GM18517 (cell line): ENCODE results near the gene GNAT1.
"Not testable (repeated sequence)": the region's sequence is repeated elsewhere in the genome, so short reads cannot be mapped to it uniquely, and the experiment has no call there.

Source experiments
- ATAC-seq: cut with Tn5 transposase; IDR thresholded peaks from one replicate; pipeline ENCODE4 v1.9.1; 2021; ENCODE audit warnings: mild to moderate bottlenecking, moderate library complexity; ENCODE audit not compliant: unreplicated experiment

Gene GNAT1

GRCh38 chr3:50201573-50202315 lies 10.3 kb downstream of the GNAT1 start:
- ATAC-seq, result no peak

GRCh38 chr3:50202353-50203112 lies 11.1 kb downstream of the GNAT1 start:
- no peak for ATAC-seq

- no peak for ATAC-seq
Measured at GRCh38 chr3:50203113-50203808, 11.9 kb downstream of the GNAT1 start.

- no peak for ATAC-seq
Measured at GRCh38 chr3:50203809-50204803, 12.7 kb downstream of the GNAT1 start.

- ATAC-seq, result no peak
Measured at GRCh38 chr3:50204804-50205412, 13.5 kb downstream of the GNAT1 start, which contains the start of gene SLC38A3. SLC38A3 (plus strand) TSS chr3:50205271; CDS start chr3:50214200, 8,929 bp downstream.

GRCh38 chr3:50205413-50206276 lies 14.2 kb downstream of the GNAT1 start:
- ATAC-seq, result no peak

GRCh38 chr3:50207359-50208042 lies 16.1 kb downstream of the GNAT1 start:
- ATAC-seq, result no peak

GRCh38 chr3:50208677-50209344 lies 17.4 kb downstream of the GNAT1 start:
- no peak for ATAC-seq

GRCh38 chr3:50210176-50210509 lies 18.7 kb downstream of the GNAT1 start:
- no peak for ATAC-seq

- ATAC-seq, result no peak
Measured at GRCh38 chr3:50210510-50211367, 19.3 kb downstream of the GNAT1 start.

GRCh38 chr3:50211368-50211717 lies 19.9 kb downstream of the GNAT1 start:
- ATAC-seq, result not testable (repeated sequence)

GRCh38 chr3:50211930-50212329 lies 20.5 kb downstream of the GNAT1 start:
- no peak for ATAC-seq

- no peak for ATAC-seq
Measured at GRCh38 chr3:50212502-50212901, 21.1 kb downstream of the GNAT1 start.

GRCh38 chr3:50212971-50213370 lies 21.6 kb downstream of the GNAT1 start:
- no peak for ATAC-seq

GRCh38 chr3:50213373-50213772 lies 22.0 kb downstream of the GNAT1 start:
- ATAC-seq, result no peak

GRCh38 chr3:50214824-50215223 lies 23.4 kb downstream of the GNAT1 start:
- no peak for ATAC-seq

GRCh38 chr3:50215529-50215928 lies 24.1 kb downstream of the GNAT1 start:
- no peak for ATAC-seq
